GM11168 (cell line): ENCODE results near the gene HSD11B1.

Source experiments
- in situ Hi-C: fragments of 300-500 bp; cut with MboI; formaldehyde crosslinking; loops from one replicate; pipeline ENCODE4 v1.12.0; 2022; ENCODE audit warnings: low sequenced_read_pairs; ENCODE audit not compliant: unreplicated experiment

The HSD11B1 gene

GRCh38 chr1:209777587-209777986, 72.9 kb downstream of the HSD11B1 start:
- in situ Hi-C loops, result no loop called here

DNA sequence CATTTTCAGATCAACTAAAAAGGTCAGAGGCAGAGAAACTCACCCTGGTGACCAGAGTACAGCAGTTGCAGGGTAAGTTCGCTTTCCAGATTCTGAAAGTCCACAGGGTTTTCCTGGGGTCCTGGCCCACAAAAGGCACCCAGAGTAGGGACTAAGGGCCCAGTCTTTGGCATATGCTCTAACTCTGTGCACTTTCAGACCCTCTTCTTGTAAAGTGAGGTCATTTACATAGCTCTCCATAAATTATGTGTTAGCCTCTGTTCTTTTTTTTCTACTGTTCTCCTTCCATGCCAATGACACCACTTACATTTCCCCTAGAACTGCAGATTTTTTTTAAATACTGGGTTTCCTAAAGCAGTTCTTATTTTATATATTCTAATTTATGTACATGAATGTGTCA, 73.5 kb downstream of the HSD11B1 start:
- in situ Hi-C loops, result no loop called here

DNA sequence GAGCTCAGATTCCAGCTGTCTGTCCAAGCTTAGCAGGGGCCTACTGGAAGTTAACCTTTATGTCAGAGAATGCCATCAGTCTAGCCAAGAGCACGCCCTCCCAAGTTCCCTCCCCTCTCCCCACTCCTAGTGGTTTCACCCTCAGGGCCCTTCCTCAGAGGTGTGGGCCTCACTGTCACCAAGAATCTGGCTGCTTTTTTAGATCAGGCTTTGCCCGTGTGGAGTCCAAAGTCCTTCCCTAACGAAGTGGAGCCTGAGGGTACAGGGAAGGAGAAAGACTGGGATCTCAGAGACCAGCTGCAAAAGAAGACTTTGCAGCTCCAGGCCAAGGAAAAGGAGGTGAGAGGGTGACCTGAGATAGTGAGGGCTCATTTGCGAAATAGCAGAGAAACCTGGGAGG, 75.6 kb downstream of the HSD11B1 start:
- in situ Hi-C loops, result no loop called here

DNA sequence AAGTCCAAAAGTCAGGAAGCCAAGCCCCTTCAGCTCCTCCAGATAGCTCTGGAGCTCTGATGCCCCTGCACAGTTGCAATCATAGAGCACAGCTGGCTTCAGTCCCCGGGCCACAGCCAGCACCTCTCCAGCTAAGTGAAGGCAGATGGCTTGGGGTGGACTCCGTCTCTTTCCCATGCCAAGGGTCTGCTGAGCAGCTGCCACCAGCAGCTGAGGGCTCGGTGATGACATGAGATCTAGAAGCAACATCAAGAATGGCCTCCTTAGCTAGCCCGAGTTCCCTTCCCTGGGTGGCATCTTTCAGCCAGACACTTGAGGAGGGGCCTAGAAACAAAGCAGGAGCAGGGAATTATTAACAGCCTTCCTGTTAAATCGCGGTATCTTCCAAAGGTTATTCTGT, 78.7 kb downstream of the HSD11B1 start:
- in situ Hi-C loops, result no loop called here
